H1 (cell line): ENCODE measurements around the gene DNM2.

Experiments used
- ASH2L ChIP-seq: fragments of 200-600, 300-600 bp; sonication (generic); IDR thresholded peaks from one replicate; pipeline ENCODE4 v1.7.1; 2017; ENCODE audit warnings: low read length
- CHD2 ChIP-seq: IDR thresholded peaks from 2 replicates; pipeline ENCODE4 v1.6.1; 2012; ENCODE audit warnings: low read length, improper control_type of control experiment
- EZH2 ChIP-seq: fragments of 200-600 bp; sonication (generic); IDR thresholded peaks from 2 replicates; pipeline ENCODE4 v1.7.1; 2012; ENCODE audit warnings: low read depth, mild to moderate bottlenecking, moderate library complexity, low read length, inconsistent platforms; ENCODE audit not compliant: severe bottlenecking
- GABPA ChIP-seq: IDR thresholded peaks from 2 replicates; pipeline ENCODE4 v1.6.1; 2011; ENCODE audit warnings: mild to moderate bottlenecking, low read length, moderate library complexity, borderline replicate concordance; ENCODE audit not compliant: insufficient read depth
- HDAC2 ChIP-seq, 2 experiments: fragments of 300-600 bp in 1 of 2; sonication (generic) in 1 of 2; IDR thresholded peaks; 2 replicates each; pipeline ENCODE4 v1.6.1; 2011 to 2012; ENCODE audit warnings: low read depth in 2 of 2, low read length in 2 of 2, mild to moderate bottlenecking in 2 of 2, moderate library complexity in 2 of 2, borderline replicate concordance in 1 of 2, inconsistent platforms in 1 of 2
- JUN ChIP-seq: IDR thresholded peaks from 2 replicates; pipeline ENCODE4 v1.6.1; 2011; ENCODE audit warnings: low read depth, mild to moderate bottlenecking, improper control_type of control experiment, low read length
- POLR2A ChIP-seq, 2 experiments: IDR thresholded peaks; 1 replicate in 1 of 2; 2 replicates in 1 of 2; pipeline ENCODE4 v1.6.1; 2011; ENCODE audit warnings: low read depth in 2 of 2, low read length in 2 of 2, mild to moderate bottlenecking in 2 of 2; ENCODE audit errors: control extremely low read depth in 1 of 2
- RNF2 ChIP-seq: fragments of 200-900, 300-1000 bp; sonication (generic); IDR thresholded peaks from 2 replicates; pipeline ENCODE4 v1.7.1; 2016; ENCODE audit warnings: borderline replicate concordance, low read depth, mild to moderate bottlenecking, antibody characterized with exemption, low read length; ENCODE audit not compliant: poor library complexity, severe bottlenecking; ENCODE audit errors: missing control alignments
- TF ChIP-seq, protein P1 (sequence below), 3 experiments: IDR thresholded peaks; 1 replicate in 2 of 3; 2 replicates in 1 of 3; pipeline versions ENCODE4 v1.5.1 to v1.6.1; 2011; ENCODE audit warnings: low read length in 3 of 3, mild to moderate bottlenecking in 3 of 3, inconsistent platforms in 2 of 3, low read depth in 1 of 3, moderate library complexity in 1 of 3; ENCODE audit not compliant: insufficient read depth in 1 of 3; ENCODE audit errors: control extremely low read depth in 1 of 3
- TF ChIP-seq, protein P2 (sequence below): fragments of 300-600 bp; sonication (generic); IDR thresholded peaks from 2 replicates; pipeline ENCODE4 v1.7.1; 2012; ENCODE audit warnings: low read length, moderate library complexity, mild to moderate bottlenecking, inconsistent platforms; ENCODE audit not compliant: insufficient replicate concordance
- TF ChIP-seq, protein P3 (sequence below): IDR thresholded peaks from 2 replicates; pipeline ENCODE4 v1.6.1; 2011; ENCODE audit warnings: low read length, improper control_type of control experiment
- TF ChIP-seq, protein P4 (sequence below): IDR thresholded peaks from 2 replicates; pipeline ENCODE4 v1.6.1; 2012; ENCODE audit warnings: inconsistent platforms

DNA sequence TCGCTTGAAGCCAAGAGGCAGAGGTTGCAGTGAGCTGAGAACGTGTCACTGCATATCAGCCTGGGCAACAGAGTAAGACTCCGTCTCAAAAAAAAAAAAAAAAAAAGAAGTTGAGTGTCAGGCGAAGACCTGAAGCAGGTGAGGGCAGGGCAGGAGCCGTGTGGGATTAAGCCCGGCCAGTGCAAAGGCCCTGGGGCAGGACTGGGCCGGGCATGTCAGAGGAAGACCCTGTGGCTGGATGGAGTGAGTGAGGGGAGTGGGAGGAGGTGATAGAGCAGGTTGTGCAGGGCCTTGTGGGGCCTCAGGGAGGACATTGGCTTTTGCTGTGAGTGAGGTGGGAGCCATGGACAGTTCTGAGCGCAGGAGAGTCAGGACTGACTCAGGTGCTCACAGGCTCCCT is 70.3 kb downstream of the DNM2 start:
- TF ChIP-seq EZH2 (no peak), POLR2A (IDR thresholded peaks at IDR 0.05; ENCODE audit: control extremely low read depth in 1 of 2, low read depth in 2 of 2, low read length in 2 of 2) (no peak), JUN (no peak), RNF2 (no peak), ASH2L (no peak), CHD2 (no peak), GABPA (no peak), HDAC2 (IDR thresholded peaks at IDR 0.05; ENCODE audit: borderline replicate concordance in 1 of 2, low read depth in 2 of 2, low read length in 2 of 2) (no peak)
- TF ChIP-seq, protein P1, sequence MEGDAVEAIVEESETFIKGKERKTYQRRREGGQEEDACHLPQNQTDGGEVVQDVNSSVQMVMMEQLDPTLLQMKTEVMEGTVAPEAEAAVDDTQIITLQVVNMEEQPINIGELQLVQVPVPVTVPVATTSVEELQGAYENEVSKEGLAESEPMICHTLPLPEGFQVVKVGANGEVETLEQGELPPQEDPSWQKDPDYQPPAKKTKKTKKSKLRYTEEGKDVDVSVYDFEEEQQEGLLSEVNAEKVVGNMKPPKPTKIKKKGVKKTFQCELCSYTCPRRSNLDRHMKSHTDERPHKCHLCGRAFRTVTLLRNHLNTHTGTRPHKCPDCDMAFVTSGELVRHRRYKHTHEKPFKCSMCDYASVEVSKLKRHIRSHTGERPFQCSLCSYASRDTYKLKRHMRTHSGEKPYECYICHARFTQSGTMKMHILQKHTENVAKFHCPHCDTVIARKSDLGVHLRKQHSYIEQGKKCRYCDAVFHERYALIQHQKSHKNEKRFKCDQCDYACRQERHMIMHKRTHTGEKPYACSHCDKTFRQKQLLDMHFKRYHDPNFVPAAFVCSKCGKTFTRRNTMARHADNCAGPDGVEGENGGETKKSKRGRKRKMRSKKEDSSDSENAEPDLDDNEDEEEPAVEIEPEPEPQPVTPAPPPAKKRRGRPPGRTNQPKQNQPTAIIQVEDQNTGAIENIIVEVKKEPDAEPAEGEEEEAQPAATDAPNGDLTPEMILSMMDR (IDR thresholded peaks at IDR 0.05; ENCODE audit: control extremely low read depth in 1 of 3, insufficient read depth in 1 of 3, low read depth in 1 of 3, low read length in 3 of 3) = no peak
- TF ChIP-seq, protein P2, sequence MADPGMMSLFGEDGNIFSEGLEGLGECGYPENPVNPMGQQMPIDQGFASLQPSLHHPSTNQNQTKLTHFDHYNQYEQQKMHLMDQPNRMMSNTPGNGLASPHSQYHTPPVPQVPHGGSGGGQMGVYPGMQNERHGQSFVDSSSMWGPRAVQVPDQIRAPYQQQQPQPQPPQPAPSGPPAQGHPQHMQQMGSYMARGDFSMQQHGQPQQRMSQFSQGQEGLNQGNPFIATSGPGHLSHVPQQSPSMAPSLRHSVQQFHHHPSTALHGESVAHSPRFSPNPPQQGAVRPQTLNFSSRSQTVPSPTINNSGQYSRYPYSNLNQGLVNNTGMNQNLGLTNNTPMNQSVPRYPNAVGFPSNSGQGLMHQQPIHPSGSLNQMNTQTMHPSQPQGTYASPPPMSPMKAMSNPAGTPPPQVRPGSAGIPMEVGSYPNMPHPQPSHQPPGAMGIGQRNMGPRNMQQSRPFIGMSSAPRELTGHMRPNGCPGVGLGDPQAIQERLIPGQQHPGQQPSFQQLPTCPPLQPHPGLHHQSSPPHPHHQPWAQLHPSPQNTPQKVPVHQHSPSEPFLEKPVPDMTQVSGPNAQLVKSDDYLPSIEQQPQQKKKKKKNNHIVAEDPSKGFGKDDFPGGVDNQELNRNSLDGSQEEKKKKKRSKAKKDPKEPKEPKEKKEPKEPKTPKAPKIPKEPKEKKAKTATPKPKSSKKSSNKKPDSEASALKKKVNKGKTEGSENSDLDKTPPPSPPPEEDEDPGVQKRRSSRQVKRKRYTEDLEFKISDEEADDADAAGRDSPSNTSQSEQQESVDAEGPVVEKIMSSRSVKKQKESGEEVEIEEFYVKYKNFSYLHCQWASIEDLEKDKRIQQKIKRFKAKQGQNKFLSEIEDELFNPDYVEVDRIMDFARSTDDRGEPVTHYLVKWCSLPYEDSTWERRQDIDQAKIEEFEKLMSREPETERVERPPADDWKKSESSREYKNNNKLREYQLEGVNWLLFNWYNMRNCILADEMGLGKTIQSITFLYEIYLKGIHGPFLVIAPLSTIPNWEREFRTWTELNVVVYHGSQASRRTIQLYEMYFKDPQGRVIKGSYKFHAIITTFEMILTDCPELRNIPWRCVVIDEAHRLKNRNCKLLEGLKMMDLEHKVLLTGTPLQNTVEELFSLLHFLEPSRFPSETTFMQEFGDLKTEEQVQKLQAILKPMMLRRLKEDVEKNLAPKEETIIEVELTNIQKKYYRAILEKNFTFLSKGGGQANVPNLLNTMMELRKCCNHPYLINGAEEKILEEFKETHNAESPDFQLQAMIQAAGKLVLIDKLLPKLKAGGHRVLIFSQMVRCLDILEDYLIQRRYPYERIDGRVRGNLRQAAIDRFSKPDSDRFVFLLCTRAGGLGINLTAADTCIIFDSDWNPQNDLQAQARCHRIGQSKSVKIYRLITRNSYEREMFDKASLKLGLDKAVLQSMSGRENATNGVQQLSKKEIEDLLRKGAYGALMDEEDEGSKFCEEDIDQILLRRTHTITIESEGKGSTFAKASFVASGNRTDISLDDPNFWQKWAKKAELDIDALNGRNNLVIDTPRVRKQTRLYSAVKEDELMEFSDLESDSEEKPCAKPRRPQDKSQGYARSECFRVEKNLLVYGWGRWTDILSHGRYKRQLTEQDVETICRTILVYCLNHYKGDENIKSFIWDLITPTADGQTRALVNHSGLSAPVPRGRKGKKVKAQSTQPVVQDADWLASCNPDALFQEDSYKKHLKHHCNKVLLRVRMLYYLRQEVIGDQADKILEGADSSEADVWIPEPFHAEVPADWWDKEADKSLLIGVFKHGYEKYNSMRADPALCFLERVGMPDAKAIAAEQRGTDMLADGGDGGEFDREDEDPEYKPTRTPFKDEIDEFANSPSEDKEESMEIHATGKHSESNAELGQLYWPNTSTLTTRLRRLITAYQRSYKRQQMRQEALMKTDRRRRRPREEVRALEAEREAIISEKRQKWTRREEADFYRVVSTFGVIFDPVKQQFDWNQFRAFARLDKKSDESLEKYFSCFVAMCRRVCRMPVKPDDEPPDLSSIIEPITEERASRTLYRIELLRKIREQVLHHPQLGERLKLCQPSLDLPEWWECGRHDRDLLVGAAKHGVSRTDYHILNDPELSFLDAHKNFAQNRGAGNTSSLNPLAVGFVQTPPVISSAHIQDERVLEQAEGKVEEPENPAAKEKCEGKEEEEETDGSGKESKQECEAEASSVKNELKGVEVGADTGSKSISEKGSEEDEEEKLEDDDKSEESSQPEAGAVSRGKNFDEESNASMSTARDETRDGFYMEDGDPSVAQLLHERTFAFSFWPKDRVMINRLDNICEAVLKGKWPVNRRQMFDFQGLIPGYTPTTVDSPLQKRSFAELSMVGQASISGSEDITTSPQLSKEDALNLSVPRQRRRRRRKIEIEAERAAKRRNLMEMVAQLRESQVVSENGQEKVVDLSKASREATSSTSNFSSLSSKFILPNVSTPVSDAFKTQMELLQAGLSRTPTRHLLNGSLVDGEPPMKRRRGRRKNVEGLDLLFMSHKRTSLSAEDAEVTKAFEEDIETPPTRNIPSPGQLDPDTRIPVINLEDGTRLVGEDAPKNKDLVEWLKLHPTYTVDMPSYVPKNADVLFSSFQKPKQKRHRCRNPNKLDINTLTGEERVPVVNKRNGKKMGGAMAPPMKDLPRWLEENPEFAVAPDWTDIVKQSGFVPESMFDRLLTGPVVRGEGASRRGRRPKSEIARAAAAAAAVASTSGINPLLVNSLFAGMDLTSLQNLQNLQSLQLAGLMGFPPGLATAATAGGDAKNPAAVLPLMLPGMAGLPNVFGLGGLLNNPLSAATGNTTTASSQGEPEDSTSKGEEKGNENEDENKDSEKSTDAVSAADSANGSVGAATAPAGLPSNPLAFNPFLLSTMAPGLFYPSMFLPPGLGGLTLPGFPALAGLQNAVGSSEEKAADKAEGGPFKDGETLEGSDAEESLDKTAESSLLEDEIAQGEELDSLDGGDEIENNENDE = no peak
- TF ChIP-seq, protein P3, sequence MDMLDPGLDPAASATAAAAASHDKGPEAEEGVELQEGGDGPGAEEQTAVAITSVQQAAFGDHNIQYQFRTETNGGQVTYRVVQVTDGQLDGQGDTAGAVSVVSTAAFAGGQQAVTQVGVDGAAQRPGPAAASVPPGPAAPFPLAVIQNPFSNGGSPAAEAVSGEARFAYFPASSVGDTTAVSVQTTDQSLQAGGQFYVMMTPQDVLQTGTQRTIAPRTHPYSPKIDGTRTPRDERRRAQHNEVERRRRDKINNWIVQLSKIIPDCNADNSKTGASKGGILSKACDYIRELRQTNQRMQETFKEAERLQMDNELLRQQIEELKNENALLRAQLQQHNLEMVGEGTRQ = no peak
- TF ChIP-seq, protein P4, sequence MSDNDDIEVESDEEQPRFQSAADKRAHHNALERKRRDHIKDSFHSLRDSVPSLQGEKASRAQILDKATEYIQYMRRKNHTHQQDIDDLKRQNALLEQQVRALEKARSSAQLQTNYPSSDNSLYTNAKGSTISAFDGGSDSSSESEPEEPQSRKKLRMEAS = no peak
